CD4-positive, alpha-beta T cell treated with Interleukin-15 for 4 hours (primary cell): ENCODE results near the gene CBR4.
"Not testable (repeated sequence)": the region's sequence is repeated elsewhere in the genome, so short reads cannot be mapped to it uniquely, and the experiment has no call there.

Source experiments
- DNase-seq: peaks from one replicate; pipeline ENCODE4 v3.0.0-alpha.2; 2020; ENCODE audit warnings: low spot score

Gene CBR4

GRCh38 chr4:169010125-169011023 is at the start of gene CBR4:
CBR4 (minus strand) TSS chr4:169010255; CDS start chr4:169010089, 166 bp downstream.
- DNase-seq, result peak; percentile 96

- no peak for DNase-seq
Measured at GRCh38 chr4:169059306-169060211, 49.5 kb upstream of the CBR4 start.

GRCh38 chr4:169058312-169058711 is 48.3 kb upstream of the CBR4 start:
- DNase-seq, result no peak

GRCh38 chr4:169054879-169055278 is 44.8 kb upstream of the CBR4 start:
- DNase-seq, result no peak

GRCh38 chr4:169052594-169052945 is 42.5 kb upstream of the CBR4 start:
- no peak for DNase-seq

GRCh38 chr4:169051761-169052593 is 41.9 kb upstream of the CBR4 start:
- DNase-seq, result no peak

- no peak for DNase-seq
Measured at GRCh38 chr4:169050881-169051760, 41.1 kb upstream of the CBR4 start.

- DNase-seq, result no peak
Measured at GRCh38 chr4:169050284-169050683, 40.2 kb upstream of the CBR4 start.

- DNase-seq, result no peak
Measured at GRCh38 chr4:169048868-169049414, 38.9 kb upstream of the CBR4 start.

- DNase-seq, result no peak
Measured at GRCh38 chr4:169047956-169048355, 37.9 kb upstream of the CBR4 start.

- no peak for DNase-seq
Measured at GRCh38 chr4:169045862-169046584, 36.0 kb upstream of the CBR4 start.

GRCh38 chr4:169044714-169045447 is 34.8 kb upstream of the CBR4 start:
- no peak for DNase-seq

- no peak for DNase-seq
Measured at GRCh38 chr4:169042608-169043007, 32.6 kb upstream of the CBR4 start.

GRCh38 chr4:169040559-169041261 is 30.7 kb upstream of the CBR4 start:
- DNase-seq, result no peak

GRCh38 chr4:169039251-169039954 is 29.3 kb upstream of the CBR4 start:
- no peak for DNase-seq

- no peak for DNase-seq
Measured at GRCh38 chr4:169037506-169037905, 27.5 kb upstream of the CBR4 start.

- not testable (repeated sequence) for DNase-seq
Measured at GRCh38 chr4:169035871-169036620, 26.0 kb upstream of the CBR4 start.
